Osteocyte (in vitro differentiated cells): ENCODE measurements around the gene LMF2. TPM values are rescaled to one million over a fixed set of nuclear protein-coding genes. Genes with fewer than 3 reads are reported as not detected.

ENCODE experiments used
- DNase-seq: peaks from one replicate; pipeline ENCODE4 v3.0.0; 2021; ENCODE audit warnings: mixed read lengths; ENCODE audit not compliant: unreplicated experiment; ENCODE audit errors: extremely low spot score
- H3K27ac Mint-ChIP-seq: one replicate; pipeline ENCODE4 v1.8.0; 2021; ENCODE audit warnings: mild to moderate bottlenecking, mixed read lengths; ENCODE audit not compliant: unreplicated experiment
- H3K27me3 Mint-ChIP-seq: one replicate; pipeline ENCODE4 v1.8.0; 2021; ENCODE audit warnings: mixed read lengths; ENCODE audit not compliant: unreplicated experiment
- H3K36me3 Mint-ChIP-seq: one replicate; pipeline ENCODE4 v1.8.0; 2021; ENCODE audit warnings: mixed read lengths; ENCODE audit not compliant: unreplicated experiment
- H3K4me1 Mint-ChIP-seq: one replicate; pipeline ENCODE4 v1.8.0; 2021; ENCODE audit warnings: mixed read lengths; ENCODE audit not compliant: unreplicated experiment
- H3K4me3 Mint-ChIP-seq: one replicate; pipeline ENCODE4 v1.8.0; 2021; ENCODE audit warnings: mild to moderate bottlenecking, moderate library complexity, mixed read lengths; ENCODE audit not compliant: unreplicated experiment
- H3K9me3 Mint-ChIP-seq: one replicate; pipeline ENCODE4 v1.8.0; 2021; ENCODE audit warnings: mixed read lengths; ENCODE audit not compliant: unreplicated experiment
- total RNA-seq: library from RNA; stranded (reverse); gene quantifications from 2 replicates; pipeline ENCODE4 v1.2.1, GENCODE V29; 2021
- TF ChIP-seq, protein P1 (sequence below): fragments of 200-600 bp; sonication (generic); IDR thresholded peaks from 2 replicates; pipeline ENCODE4 v1.5.0; 2021; ENCODE audit warnings: antibody characterized with exemption, mild to moderate bottlenecking, moderate library complexity

The LMF2 gene
- total RNA-seq, 1 donor from 2014 or later, result 107 TPM

DNA sequence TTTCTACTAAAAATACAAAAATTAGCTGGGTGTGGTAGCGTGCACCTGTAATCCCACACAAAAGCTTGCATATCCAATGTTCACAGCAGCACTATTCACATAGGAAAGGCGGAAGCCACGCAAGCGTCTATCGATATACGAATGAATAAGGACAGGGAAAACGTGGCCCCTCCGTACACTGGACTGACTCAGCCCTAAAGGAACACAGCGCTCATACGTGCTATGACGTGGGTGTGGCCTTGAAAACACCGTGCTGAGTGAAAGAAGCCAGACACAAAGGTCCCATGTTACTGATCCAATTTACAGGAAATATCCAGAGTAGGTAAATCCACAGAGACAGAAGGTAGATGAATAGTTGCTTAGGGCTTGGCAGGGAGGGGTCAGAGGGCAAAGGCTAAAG is 7.0 kb downstream of the LMF2 start:
- peaks cover 3% of the 10 kb centered on the region for H3K27me3 Mint-ChIP-seq
- H3K36me3 Mint-ChIP-seq, result peaks cover 1% of the 10 kb centered on the region
- no peak overlapping the region for H3K27ac Mint-ChIP-seq
- H3K9me3 Mint-ChIP-seq, result no peaks in the 10 kb centered on the region
- TF ChIP-seq, protein P1, sequence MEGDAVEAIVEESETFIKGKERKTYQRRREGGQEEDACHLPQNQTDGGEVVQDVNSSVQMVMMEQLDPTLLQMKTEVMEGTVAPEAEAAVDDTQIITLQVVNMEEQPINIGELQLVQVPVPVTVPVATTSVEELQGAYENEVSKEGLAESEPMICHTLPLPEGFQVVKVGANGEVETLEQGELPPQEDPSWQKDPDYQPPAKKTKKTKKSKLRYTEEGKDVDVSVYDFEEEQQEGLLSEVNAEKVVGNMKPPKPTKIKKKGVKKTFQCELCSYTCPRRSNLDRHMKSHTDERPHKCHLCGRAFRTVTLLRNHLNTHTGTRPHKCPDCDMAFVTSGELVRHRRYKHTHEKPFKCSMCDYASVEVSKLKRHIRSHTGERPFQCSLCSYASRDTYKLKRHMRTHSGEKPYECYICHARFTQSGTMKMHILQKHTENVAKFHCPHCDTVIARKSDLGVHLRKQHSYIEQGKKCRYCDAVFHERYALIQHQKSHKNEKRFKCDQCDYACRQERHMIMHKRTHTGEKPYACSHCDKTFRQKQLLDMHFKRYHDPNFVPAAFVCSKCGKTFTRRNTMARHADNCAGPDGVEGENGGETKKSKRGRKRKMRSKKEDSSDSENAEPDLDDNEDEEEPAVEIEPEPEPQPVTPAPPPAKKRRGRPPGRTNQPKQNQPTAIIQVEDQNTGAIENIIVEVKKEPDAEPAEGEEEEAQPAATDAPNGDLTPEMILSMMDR, result no peak
- no peaks in the 10 kb centered on the region for H3K4me1 Mint-ChIP-seq
- H3K4me3 Mint-ChIP-seq, result no peak overlapping the region
- DNase-seq, result no peak

DNA sequence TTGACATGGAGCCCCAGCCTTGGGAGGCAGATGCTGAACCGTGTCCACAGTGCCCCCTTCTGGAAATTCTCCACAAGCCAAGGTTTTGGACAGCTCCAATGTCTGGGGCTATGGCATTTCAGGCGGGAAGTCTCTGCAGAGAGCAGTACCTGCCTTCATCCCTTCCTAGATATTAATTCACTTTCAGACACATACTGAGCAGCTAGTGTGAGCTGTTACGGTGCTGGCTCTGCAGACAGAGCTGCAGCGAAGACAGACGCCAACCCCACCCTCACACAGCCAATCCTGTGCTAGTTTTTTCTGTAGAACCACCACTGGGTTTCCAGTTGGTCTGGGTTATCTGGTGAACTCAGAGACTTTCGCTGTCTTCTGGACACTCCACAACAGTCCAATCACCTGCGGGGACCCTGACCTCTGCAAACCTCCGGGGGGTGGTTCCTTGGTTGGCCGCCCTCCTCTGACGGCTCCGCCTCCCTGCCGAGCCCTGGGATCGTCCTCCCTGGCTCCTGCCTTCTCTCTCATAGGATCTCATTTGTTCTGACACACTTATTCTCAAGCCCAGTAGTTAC is 9.1 kb downstream of the LMF2 start:
- H3K4me3 Mint-ChIP-seq, result no peak overlapping the region
- no peaks in the 10 kb centered on the region for H3K9me3 Mint-ChIP-seq
- no peak for DNase-seq
- no peaks in the 10 kb centered on the region for H3K4me1 Mint-ChIP-seq
- H3K36me3 Mint-ChIP-seq, result peaks cover 1% of the 10 kb centered on the region
- H3K27me3 Mint-ChIP-seq, result peaks cover 3% of the 10 kb centered on the region
- TF ChIP-seq, protein P1, result peak; percentile 62
- no peak overlapping the region for H3K27ac Mint-ChIP-seq

DNA sequence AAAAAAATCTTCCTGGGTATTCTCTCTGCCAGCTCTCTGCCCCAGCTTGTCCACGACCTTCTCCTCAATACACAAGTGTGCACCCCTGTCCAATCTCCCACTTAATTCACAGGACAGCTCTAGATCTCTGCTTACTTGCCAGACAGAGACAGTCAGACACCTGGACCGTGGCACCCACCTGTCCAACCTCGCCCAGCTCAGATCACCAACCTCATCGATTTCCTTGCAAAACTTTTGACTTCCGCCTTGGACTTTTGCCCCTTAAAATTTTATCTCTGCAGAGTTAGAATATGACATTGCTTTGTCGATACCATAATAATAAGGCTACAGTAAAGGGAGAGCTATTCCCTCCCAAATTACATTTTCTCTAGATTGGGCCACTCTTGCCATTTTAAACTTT is 10.4 kb downstream of the LMF2 start:
- Mint-ChIP-seq H3K36me3 (peaks cover 1% of the 10 kb centered on the region), H3K4me3 (no peak overlapping the region), H3K27me3 (peaks cover 3% of the 10 kb centered on the region), H3K4me1 (no peaks in the 10 kb centered on the region), H3K9me3 (no peaks in the 10 kb centered on the region), H3K27ac (no peak overlapping the region)
- no peak for DNase-seq
- TF ChIP-seq, protein P1, result no peak

DNA sequence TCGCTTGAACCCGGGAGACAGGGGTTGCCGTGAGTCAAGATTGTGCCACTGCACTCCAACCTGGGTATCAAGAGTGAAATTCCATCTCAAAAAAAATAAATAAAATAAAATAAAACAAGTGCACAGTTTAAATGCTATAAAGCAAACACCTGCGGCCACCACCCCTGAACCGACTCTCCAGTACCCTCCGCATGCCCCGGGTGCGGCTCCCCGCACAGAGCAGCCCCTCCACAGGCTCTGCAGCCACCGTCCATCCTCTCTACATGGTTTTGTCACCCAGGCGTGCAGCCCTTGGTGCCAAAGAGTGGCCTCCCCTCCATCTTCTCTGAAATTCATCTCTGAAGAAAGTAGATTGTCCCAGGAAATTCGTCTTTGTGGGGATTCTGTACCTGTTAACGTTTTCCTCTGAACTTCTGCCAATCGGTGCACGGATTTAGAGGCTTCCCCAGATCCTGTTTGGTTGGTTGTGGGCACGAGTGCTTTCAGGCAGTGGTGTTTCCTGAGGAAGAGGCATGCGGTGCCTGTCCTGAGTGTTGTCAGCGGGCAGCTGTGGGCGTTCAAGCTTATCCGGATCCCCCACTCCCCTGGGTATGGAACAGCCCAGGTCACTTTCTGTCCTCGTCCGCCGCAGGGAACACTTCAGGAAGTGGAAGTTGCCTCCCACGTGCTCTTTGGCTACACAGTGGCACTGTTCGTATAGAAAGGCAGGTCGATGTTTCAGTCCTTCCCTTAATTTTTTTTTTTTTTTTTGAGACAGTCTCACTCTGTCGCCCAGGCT is 16.8 kb downstream of the LMF2 start:
- no peaks in the 10 kb centered on the region for H3K36me3 Mint-ChIP-seq
- no peak for DNase-seq
- H3K9me3 Mint-ChIP-seq, result no peaks in the 10 kb centered on the region
- H3K4me3 Mint-ChIP-seq, result no peak overlapping the region
- peaks cover 9% of the 10 kb centered on the region for H3K4me1 Mint-ChIP-seq
- H3K27me3 Mint-ChIP-seq, result no peaks in the 10 kb centered on the region
- TF ChIP-seq, protein P1, result no peak
- no peak overlapping the region for H3K27ac Mint-ChIP-seq
